Caco-2 (cell line): ENCODE measurements around the gene MAN1B1. TPM values are rescaled to one million over a fixed set of nuclear protein-coding genes. Genes with fewer than 3 reads are reported as not detected.
A peak's percentile ranks its signal among the peaks of the same experiment; 100 is the strongest.

ENCODE experiments used
- BruUV-seq: library from RNA; stranded (reverse); fragments of 400-500 nt; replicated peaks from 2 replicates; lab custom pipeline; 2021; lab: Mats Ljungman, UMichigan
- CTCF ChIA-PET: fragments of 300-600 bp; sonication (Branson Sonifier 250); formaldehyde crosslinking; loops from one replicate; lab custom pipeline; 2022; ENCODE audit warnings: antibody characterized with exemption; lab: Charles Lee
- POLR2A ChIA-PET: fragments of 300-600 bp; sonication (Branson Sonifier 250); formaldehyde crosslinking; loops from one replicate; lab custom pipeline; 2022; ENCODE audit warnings: antibody characterized with exemption; lab: Charles Lee
- DNase-seq, 2 experiments: peaks; one replicate each; pipeline versions ENCODE4 v3.0.0 to v3.0.0-alpha.2; 2020 to 2022
- H3K27me3 ChIP-seq: replicated peaks from 2 replicates; pipeline ENCODE4 v1.6.0; 2011; ENCODE audit warnings: low read length; ENCODE audit not compliant: control insufficient read depth, insufficient read depth
- H3K36me3 ChIP-seq: 2 replicates; pipeline ENCODE4 v1.5.1; 2011; ENCODE audit warnings: low read length; ENCODE audit not compliant: control insufficient read depth, insufficient read depth
- H3K4me1 ChIP-seq: fragments of 250-450 bp; sonication (Bioruptor Pico); 2 replicates; pipeline ENCODE4 v1.5.1; 2020; ENCODE audit warnings: mild to moderate bottlenecking
- H3K4me3 ChIP-seq: 2 replicates; pipeline ENCODE4 v1.5.1; 2011; ENCODE audit warnings: low read depth, mild to moderate bottlenecking, control low read depth, low read length
- H3K9me3 ChIP-seq: fragments of 250-450 bp; sonication (Bioruptor Pico); 2 replicates; pipeline ENCODE4 v1.5.1; 2020; ENCODE audit warnings: mild to moderate bottlenecking, moderate library complexity
- H3K27ac Mint-ChIP-seq: one replicate; pipeline ENCODE4 v1.8.0; 2022; ENCODE audit warnings: mixed read lengths; ENCODE audit not compliant: unreplicated experiment
- H3K27me3 Mint-ChIP-seq: one replicate; pipeline ENCODE4 v1.8.0; 2022; ENCODE audit warnings: mixed read lengths; ENCODE audit not compliant: insufficient read depth, unreplicated experiment
- H3K36me3 Mint-ChIP-seq: one replicate; pipeline ENCODE4 v1.8.0; 2022; ENCODE audit warnings: mild to moderate bottlenecking, mixed read lengths; ENCODE audit not compliant: insufficient read depth, unreplicated experiment
- H3K4me1 Mint-ChIP-seq: one replicate; pipeline ENCODE4 v1.8.0; 2022; ENCODE audit warnings: low read depth, mixed read lengths; ENCODE audit not compliant: unreplicated experiment
- H3K4me3 Mint-ChIP-seq: one replicate; pipeline ENCODE4 v1.8.0; 2022; ENCODE audit warnings: mild to moderate bottlenecking, moderate library complexity, mixed read lengths; ENCODE audit not compliant: unreplicated experiment
- H3K9me3 Mint-ChIP-seq: one replicate; pipeline ENCODE4 v1.8.0; 2022; ENCODE audit warnings: mixed read lengths; ENCODE audit not compliant: unreplicated experiment
- intact Hi-C: fragments of 100-400 bp; cut with micrococcal nuclease; formaldehyde crosslinking; loops from one replicate; pipeline ENCODE4 v1.10.0; 2022; ENCODE audit not compliant: unreplicated experiment
- total RNA-seq: library from RNA; stranded (reverse); gene quantifications from 2 replicates; pipeline ENCODE4 v1.2.3, GENCODE V29; 2022
- TF ChIP-seq, protein P1 (sequence below), 2 experiments: fragments of 200-600 bp in 1 of 2; IDR thresholded peaks; 1 replicate in 1 of 2; 2 replicates in 1 of 2; pipeline versions ENCODE4 v1.5.1 to v1.8.0; 2011 to 2022; ENCODE audit warnings: antibody characterized with exemption in 1 of 2, control low read depth in 1 of 2, inconsistent platforms in 1 of 2, low read depth in 1 of 2, low read length in 1 of 2, mild to moderate bottlenecking in 1 of 2, moderate library complexity in 1 of 2; ENCODE audit not compliant: insufficient read depth in 1 of 2, severe bottlenecking in 1 of 2, unreplicated experiment in 1 of 2

The MAN1B1 gene
- total RNA-seq, 1 experiment from 2014 or later = 57.7 TPM

DNA sequence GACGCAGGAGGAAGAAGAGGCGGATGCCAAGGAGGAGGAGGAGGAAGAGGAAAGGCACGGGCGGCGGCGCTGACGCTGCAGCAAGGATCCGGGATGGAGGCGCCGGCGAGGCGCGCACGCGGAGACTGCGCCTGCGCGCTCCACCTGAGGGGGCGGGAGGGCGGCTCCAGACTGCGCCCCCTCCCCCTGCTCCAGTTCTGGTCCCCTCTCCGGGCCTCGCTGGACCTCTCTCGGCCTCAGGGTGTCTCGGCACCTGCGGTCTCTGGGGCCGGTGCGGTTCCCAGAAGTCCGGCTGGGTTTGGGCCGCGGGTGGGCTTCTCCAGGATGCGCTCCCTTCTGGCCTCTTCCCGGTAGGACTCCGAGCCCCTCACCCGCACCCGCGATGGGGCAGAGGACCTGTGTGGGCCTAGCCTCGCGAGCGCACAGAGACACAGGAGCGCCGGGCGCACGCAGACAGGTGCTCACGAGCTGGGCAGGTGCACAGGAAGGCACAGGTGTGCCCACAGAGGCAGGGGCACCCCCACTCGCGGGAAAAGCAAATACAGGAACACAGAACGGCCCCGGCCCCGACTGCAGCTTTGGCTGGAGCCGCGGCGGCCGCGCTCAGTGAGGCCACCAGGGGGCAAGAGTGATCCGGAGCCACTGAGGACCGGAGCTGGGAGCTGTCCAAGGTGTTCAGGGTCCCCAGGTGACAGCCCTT is 40.5 kb upstream of the MAN1B1 start, which contains the start of gene NPDC1:
Gene NPDC1, minus strand, starts transcription at position 90 of the 700 bp plus-strand sequence. CDS start 188 bp downstream, outside the sequence.
- Mint-ChIP-seq H3K9me3 (no peaks in the 10 kb centered on the region), H3K27ac (no peak within 1 kb of the TSS), H3K27me3 (no peaks in the 10 kb centered on the region), H3K36me3 (no peaks in the 10 kb centered on the region), H3K4me3 (peak within 1 kb of the TSS; percentile 79), H3K4me1 (no peaks in the 10 kb centered on the region)
- Histone ChIP-seq H3K36me3 (no peaks in the 10 kb centered on the region), H3K4me1 (0 out of 2 replicates have a peak, but pooled peaks cover 5% of the 10 kb centered on the region), H3K27me3 (no peaks in the 10 kb centered on the region), H3K4me3 (peak within 1 kb of the TSS; percentile 63), H3K9me3 (no peaks in the 10 kb centered on the region)
- TF ChIP-seq, protein P1, sequence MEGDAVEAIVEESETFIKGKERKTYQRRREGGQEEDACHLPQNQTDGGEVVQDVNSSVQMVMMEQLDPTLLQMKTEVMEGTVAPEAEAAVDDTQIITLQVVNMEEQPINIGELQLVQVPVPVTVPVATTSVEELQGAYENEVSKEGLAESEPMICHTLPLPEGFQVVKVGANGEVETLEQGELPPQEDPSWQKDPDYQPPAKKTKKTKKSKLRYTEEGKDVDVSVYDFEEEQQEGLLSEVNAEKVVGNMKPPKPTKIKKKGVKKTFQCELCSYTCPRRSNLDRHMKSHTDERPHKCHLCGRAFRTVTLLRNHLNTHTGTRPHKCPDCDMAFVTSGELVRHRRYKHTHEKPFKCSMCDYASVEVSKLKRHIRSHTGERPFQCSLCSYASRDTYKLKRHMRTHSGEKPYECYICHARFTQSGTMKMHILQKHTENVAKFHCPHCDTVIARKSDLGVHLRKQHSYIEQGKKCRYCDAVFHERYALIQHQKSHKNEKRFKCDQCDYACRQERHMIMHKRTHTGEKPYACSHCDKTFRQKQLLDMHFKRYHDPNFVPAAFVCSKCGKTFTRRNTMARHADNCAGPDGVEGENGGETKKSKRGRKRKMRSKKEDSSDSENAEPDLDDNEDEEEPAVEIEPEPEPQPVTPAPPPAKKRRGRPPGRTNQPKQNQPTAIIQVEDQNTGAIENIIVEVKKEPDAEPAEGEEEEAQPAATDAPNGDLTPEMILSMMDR (IDR thresholded peaks at IDR 0.05; ENCODE audit: insufficient read depth in 1 of 2, low read depth in 1 of 2, low read length in 1 of 2, severe bottlenecking in 1 of 2, unreplicated experiment in 1 of 2) = peak; percentile 85 to 97
- CTCF ChIA-PET = interaction anchor here (0.6 to 1.6 kb wide), 29 partner anchors 9 to 633 kb away, joined by 3 to 57 read pairs (median 6); partner anchors contain the start of genes CLIC3, MAN1B1, PAXX and RNF224
- no TSS peak for BruUV-seq
- POLR2A ChIA-PET = interaction anchor here (0.5 to 1.0 kb wide), 7 partner anchors 24 to 190 kb away, joined by 3 to 7 read pairs (median 4); partner anchors contain the start of genes MAN1B1, SAPCD2 and TRAF2
- intact Hi-C loops = loop anchor here (1.0 kb wide), 1 partner anchor 24 kb away; the partner anchor contains the start of gene SAPCD2
- peak; percentile 89 to 95 for DNase-seq

GRCh38 chr9:137048655-137049543 is 37.9 kb upstream of the MAN1B1 start:
- Histone ChIP-seq H3K4me1 (0 out of 2 replicates have a peak, but pooled peaks cover 5% of the 10 kb centered on the region), H3K9me3 (no peaks in the 10 kb centered on the region), H3K4me3 (no peak overlapping the region), H3K27me3 (no peaks in the 10 kb centered on the region), H3K36me3 (no peaks in the 10 kb centered on the region)
- H3K36me3 Mint-ChIP-seq = no peaks in the 10 kb centered on the region
- TF ChIP-seq, protein P1 (IDR thresholded peaks at IDR 0.05; ENCODE audit: insufficient read depth in 1 of 2, low read depth in 1 of 2, low read length in 1 of 2, severe bottlenecking in 1 of 2, unreplicated experiment in 1 of 2) = no peak
- no peaks in the 10 kb centered on the region for H3K4me1 Mint-ChIP-seq
- intact Hi-C loops = no loop called here
- H3K27ac Mint-ChIP-seq = no peak overlapping the region
- CTCF ChIA-PET = interaction anchor here (0.5 to 1.6 kb wide), 7 partner anchors 9 to 188 kb away, joined by 3 to 9 read pairs (median 5); partner anchors contain the start of gene SAPCD2
- BruUV-seq = no TSS peak
- no peaks in the 10 kb centered on the region for H3K9me3 Mint-ChIP-seq
- POLR2A ChIA-PET = no interaction called here
- no peak for DNase-seq
- no peaks in the 10 kb centered on the region for H3K27me3 Mint-ChIP-seq
- no peak overlapping the region for H3K4me3 Mint-ChIP-seq
